HG03469 (cell line): ENCODE data around the gene TENT4A.

Experiments used
- ATAC-seq: cut with Tn5 transposase; IDR thresholded peaks from one replicate; pipeline ENCODE4 v1.9.1; 2021; ENCODE audit warnings: mild to moderate bottlenecking, moderate library complexity, moderate number of reproducible peaks; ENCODE audit not compliant: unreplicated experiment

TENT4A gene

GRCh38 chr5:6749026-6749716 lies 35.9 kb downstream of the TENT4A start:
- no peak for ATAC-seq

GRCh38 chr5:6750142-6750840 lies 37.1 kb downstream of the TENT4A start:
- ATAC-seq: no peak

- no peak for ATAC-seq
Measured at GRCh38 chr5:6750951-6751685, 37.9 kb downstream of the TENT4A start.

DNA sequence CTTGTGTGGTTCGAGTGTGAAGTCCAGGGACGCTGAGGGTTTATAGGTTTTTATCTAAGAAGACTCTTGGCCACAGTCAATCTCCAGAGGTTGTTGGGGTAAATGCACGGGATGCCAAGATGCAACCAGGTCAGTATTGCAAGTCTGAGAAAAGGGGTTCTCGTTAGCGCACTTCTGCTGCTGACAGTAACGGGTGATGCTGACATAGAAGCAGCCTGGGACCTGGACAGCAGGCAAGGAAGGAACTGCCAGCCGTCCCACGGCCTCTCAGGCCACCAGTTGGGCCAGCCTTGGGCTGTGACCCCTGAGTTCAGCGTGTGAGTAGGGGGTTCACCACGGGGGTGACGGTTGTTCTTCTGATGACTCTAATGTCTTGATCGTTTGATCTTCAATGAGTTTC lies 39.0 kb downstream of the TENT4A start:
- no peak for ATAC-seq

DNA sequence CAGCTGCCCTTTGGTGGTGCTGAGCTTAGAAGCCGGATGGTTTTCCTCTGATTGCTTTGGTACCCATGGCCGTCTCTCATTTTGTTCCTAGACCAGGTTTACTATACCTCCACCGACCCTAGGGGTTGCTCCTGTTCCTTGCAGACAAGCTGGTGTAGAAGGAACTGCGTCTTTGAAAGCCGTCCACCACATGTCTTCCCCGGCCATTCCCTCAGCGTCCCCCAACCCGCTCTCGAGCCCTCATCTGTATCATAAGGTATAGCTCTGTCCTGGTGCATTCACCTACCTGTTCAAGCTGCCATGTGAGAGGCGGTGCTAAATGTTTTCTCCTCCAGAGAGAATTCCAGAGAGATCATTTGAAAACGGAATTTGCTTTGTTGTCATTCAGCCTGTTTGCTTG lies 39.5 kb downstream of the TENT4A start:
- no peak for ATAC-seq

- no peak for ATAC-seq
Measured at GRCh38 chr5:6753851-6754250, 40.6 kb downstream of the TENT4A start.

DNA sequence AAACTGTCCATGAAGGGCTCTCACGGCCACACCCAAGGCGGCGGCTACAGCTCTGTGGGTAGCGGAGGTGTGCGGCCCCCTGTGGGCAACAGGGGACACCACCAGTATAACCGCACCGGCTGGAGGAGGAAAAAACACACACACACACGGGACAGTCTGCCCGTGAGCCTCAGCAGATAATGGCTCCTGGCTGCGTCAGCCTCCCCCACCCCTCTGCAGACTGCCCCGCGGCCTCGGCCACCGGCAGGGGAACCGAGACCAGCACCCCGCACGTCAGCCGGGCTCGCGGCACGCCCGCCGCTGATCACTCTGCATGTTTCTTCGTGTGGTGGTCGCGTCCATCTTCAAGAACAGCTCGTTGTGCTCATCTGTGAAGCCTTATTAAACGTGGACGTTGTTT lies 41.5 kb downstream of the TENT4A start:
- ATAC-seq: no peak

DNA sequence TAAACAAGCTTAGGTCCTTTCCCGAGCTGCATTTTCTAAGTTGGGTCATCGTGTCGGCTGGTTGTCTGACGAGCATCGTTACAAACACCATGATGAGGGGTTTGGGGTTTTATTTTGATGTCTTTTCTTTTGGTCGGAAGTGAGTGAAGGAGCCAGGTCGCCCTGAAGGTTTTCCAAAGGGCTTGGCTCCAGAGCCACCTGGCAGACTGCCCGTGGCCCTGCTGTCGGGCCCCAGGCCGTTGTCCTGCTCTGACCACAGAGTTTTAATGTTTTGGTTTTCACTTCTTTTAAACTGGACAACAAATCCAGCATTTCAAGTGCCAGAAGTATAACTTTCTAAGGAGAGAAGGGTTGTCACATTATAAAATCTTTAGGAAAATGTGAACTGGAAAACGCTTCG lies 42.3 kb downstream of the TENT4A start:
- no peak for ATAC-seq

DNA sequence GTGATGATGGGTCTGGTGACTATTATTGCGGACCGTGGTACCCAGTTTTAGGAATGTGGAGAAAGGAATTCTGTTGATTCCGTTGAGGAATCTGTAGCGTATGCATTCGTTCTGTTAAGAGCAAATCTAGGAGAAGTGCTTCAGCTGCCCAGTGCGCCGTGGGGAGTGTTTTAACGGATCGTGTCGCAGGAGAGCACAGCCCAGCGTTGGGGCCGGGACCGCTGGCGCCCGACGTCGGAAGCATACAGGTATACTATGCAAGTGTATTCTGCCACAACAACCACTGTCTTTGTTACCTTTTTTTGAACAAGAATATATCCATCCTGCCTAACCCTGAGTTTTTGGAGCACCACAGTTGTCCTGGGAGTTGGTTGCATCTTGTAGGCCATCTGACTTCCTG lies 42.7 kb downstream of the TENT4A start:
- ATAC-seq: no peak

GRCh38 chr5:6757414-6757969 lies 44.3 kb downstream of the TENT4A start:
- no peak for ATAC-seq

GRCh38 chr5:6758236-6758635 lies 45.0 kb downstream of the TENT4A start:
- ATAC-seq: no peak

GRCh38 chr5:6758706-6759105 lies 45.5 kb downstream of the TENT4A start:
- no peak for ATAC-seq

DNA sequence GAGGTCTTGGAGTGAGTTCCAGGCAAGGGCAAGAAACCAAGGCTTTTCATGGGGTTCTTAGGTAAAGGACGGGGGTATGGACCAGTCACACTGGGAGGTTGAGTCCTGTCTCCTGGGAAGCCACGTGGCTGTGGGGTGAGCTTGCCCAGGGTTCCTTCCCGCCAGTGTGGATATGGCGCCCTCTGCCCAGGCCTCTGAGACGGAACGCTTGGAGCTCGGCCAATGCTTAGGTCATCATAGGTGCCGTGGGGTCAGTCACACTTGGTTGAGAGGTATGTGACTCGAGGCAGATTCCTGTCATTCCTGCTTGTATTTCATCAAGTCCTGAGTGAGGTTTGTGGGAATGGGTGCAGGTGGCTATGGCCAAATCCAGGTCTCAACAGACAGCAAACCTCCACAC lies 46.2 kb downstream of the TENT4A start:
- no peak for ATAC-seq

DNA sequence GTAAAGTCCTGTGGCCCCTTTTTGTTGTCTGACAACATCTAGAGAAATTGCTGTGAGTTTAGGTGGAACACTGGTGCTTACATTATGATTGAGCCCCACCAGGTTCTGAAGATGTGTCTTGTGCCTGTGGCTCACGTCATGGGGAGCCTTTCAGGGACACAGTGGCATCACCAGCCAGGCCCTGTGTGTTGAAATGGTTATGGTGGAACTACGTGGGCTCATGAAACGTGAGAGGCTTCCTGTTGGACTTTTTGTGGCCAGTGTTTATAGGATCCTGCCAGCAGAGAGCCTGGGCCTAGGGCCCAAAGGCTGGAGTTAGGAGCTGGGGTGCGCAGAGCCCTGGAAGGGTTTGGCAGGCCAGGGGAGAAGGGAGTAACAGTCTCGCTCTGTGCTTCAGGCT lies 46.8 kb downstream of the TENT4A start:
- no peak for ATAC-seq

GRCh38 chr5:6760686-6761085 lies 47.5 kb downstream of the TENT4A start:
- ATAC-seq: no peak

DNA sequence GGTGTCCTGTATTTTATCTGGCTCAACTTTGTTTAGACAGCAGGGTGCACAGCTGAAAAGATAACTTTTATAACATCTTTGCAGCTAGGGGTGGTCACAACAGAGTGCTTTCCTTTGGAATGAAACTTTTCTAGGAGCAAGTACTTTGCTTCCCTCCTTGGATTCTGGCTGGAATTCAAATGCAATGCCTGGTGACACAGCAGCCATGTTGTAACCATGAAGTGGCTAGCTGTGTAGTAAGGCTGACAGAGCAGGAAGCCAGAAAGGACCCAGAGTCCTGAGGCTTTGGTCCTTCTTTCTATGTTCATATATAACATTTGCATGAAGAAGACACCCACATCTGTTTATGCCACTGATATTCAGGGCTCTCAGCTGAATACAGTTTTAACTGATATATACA lies 48.1 kb downstream of the TENT4A start:
- no peak for ATAC-seq

DNA sequence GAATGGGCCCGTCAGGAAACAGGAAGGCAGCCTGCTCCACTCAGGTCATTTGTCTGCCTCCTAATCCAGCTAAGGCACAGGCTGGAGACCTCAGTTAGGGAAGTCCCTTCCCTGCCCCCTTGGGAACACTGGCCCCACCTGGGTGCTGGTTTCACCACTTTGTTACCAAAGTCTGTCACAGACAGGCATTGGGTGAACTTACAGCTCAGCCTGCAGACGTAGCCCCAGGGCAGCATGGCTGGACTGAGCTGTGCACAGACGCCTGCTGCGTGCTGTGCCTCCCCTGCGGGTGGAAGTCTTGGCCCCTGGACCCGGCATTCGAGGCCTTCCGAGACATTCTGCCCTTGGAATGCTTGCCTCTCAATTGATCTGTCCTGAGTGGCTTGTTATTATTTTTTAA lies 48.9 kb downstream of the TENT4A start:
- no peak for ATAC-seq

GRCh38 chr5:6762697-6763096 lies 49.5 kb downstream of the TENT4A start:
- no peak for ATAC-seq

DNA sequence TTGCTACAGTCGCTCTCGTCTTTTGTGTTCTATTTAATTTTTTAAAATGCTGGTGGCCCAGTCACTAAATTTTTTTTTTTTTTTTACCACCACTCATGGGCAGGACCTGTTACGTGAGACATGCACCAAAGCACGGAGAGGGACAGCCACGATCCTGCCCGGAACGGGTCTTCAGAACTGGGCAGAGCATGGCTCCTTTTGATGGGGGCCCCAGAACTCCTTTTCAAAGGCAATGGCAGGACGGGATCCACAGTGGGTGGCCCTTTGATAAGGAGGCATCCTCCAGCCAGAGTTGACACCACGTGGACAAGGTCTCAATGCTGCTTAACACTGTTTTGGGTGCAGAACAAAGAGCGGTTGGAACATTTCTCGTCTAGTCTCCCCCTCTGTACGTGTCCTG lies 50.0 kb downstream of the TENT4A start:
- no peak for ATAC-seq

DNA sequence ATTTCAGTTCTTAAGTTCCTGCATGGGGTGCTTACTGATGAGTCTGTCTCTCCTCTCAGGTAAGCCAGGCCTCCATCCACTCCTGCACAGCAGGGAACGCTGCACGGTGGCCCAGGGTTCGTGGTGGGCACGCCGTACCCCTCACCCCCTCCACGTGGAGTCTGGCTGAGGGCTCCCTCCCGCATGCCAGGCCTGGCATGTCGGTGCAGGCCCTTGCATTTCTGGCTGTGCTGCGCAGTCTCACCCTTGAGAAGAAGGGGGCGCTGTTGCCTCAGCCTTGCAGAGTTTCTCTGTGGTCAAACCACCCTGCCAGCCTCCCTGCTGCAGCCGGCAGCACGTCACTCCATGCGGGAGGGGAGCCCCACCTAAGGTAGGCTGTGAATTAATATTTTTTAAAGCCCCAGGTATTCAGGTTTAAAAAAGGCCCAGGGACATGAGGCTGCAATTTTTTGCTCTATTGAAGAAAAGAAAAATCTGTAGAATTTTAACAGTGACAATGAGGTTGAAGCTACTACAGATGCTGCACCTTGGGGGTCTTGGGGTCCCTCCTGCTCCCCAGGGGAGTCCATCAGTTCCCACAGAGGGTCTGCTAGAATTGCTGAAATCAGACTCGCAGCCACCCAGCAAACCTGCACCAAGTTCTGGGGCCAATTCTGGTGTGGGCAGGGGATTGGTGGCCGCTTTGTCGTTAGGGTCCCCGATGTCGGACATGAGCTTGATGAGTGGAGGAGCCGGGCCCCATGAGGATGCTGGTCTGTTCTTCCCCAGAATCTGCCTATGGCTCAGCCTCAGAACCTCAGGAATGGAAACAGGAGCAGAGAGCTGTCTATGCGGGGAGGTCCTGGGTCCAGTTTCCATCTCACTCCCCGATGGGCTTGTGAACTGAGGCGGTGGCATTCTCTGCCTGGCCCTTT lies 52.6 kb downstream of the TENT4A start:
- ATAC-seq: peak; percentile 79
